ENCODE results near the gene THSD8. TPM values are rescaled to one million over a fixed set of nuclear protein-coding genes. Genes with fewer than 3 reads are reported as not detected.
"Not testable (repeated sequence)": the region's sequence is repeated elsewhere in the genome, so short reads cannot be mapped to it uniquely, and the experiment has no call there.

Gene THSD8
- total RNA-seq, 4 donors from 2014 or later = 0.65 TPM; not detected in 3

- H3K4me3 ChIP-seq = peak overlapping the region in 1 of 4 donors; percentile 18
- DNase-seq (ENCODE audit: extremely low spot score) = no peak
- no peaks in the 10 kb centered on the region for H3K27me3 ChIP-seq
- WGBS = 5% methylated on average over 13 of the region's 18 CpGs
- H3K4me1 ChIP-seq = peaks cover 27 to 43% (median 38%) of the 10 kb centered on the region in 4 donors
- H3K36me3 ChIP-seq = peaks cover 6 to 43% (median 26%) of the 10 kb centered on the region in 4 donors
- peaks cover 0 to 1% (median 0%) of the 10 kb centered on the region in 4 donors for H3K9me3 ChIP-seq
- TF ChIP-seq POLR2AphosphoS5 (IDR thresholded peaks at IDR 0.05) = peak in 1 of 2 donors; percentile 79
- TF ChIP-seq POLR2A (IDR thresholded peaks at IDR 0.05; ENCODE audit: low read depth) = peak; percentile 2
- peak; percentile 95 to 99 (median 95) for TF ChIP-seq CTCF (IDR thresholded peaks at IDR 0.05)
- TF ChIP-seq EP300 (IDR thresholded peaks at IDR 0.05) = no peak
- H3K27ac ChIP-seq (replicated peaks in 1 of 4) = peak overlapping the region; percentile 63 to 99 (median 84)
- intact Hi-C loops (cut with DNase I) = loop anchor here (1.0 to 5.0 kb wide), 2 partner anchors 19 to 34 kb away; no protein-coding TSS in a partner anchor
Observed at GRCh38 chr19:12796146-12797071, 5.5 kb upstream of the THSD8 start.

DNA sequence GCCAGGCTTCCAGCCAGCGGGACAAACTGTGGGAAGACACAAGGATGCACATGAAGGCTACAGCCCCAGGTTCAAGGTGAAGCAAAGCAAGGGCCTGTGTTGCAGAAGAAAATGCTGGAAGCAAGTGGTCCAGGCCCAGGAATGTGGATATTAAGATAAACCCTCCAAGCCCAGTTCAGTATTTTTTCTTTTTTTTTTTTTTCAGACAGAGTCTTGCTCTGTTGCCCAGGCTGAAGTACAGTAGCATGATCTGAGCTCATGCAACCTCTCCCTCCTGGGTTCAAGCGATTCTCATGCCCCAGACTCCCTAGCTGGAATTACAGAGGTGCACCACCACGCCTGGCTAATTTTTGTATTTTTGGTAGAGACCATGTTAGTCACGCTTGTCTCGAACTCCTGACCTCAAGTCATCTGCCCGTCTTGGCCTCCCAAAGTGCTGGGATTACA is 4.7 kb upstream of the THSD8 start:
- no peak for DNase-seq (ENCODE audit: extremely low spot score)
- intact Hi-C loops (cut with DNase I) = loop anchor here (5.0 kb wide), 1 partner anchor 35 kb away; no protein-coding TSS in a partner anchor
- Histone ChIP-seq H3K36me3 (peaks cover 6 to 41% (median 26%) of the 10 kb centered on the region in 4 donors), H3K4me3 (no peak overlapping the region), H3K9me3 (no peaks in the 10 kb centered on the region), H3K4me1 (peaks cover 30 to 50% (median 44%) of the 10 kb centered on the region in 4 donors), H3K27ac (replicated peaks in 1 of 4) (peak overlapping the region in 3 of 4 donors; percentile 70 to 99 (median 97)), H3K27me3 (no peaks in the 10 kb centered on the region)
- WGBS = 90% methylated on average over 6 of the region's 6 CpGs
- TF ChIP-seq CTCF (IDR thresholded peaks at IDR 0.05) (no peak), POLR2A (IDR thresholded peaks at IDR 0.05; ENCODE audit: low read depth) (no peak), POLR2AphosphoS5 (IDR thresholded peaks at IDR 0.05) (no peak), EP300 (IDR thresholded peaks at IDR 0.05) (no peak)

- H3K27me3 ChIP-seq; DNase-seq (ENCODE audit: extremely low spot score); H3K9me3 ChIP-seq; H3K27ac ChIP-seq (replicated peaks in 1 of 4); H3K4me3 ChIP-seq: not testable (repeated sequence)
- intact Hi-C loops (cut with DNase I) = loop anchor here (5.0 kb wide), 1 partner anchor 35 kb away; no protein-coding TSS in a partner anchor
- peaks cover 35 to 55% (median 49%) of the 10 kb centered on the region in 4 donors for H3K4me1 ChIP-seq
- H3K36me3 ChIP-seq = peaks cover 6 to 37% (median 26%) of the 10 kb centered on the region in 4 donors
- 91% methylated on average over 7 of the region's 7 CpGs for WGBS
Observed at GRCh38 chr19:12797607-12798006, 4.3 kb upstream of the THSD8 start.

- DNase-seq (ENCODE audit: extremely low spot score) = no peak
Observed at GRCh38 chr19:12799742-12800465, 2.0 kb upstream of the THSD8 start.

More at GRCh38 chr19:12799742-12800465, 2.0 kb upstream of the THSD8 start:
- H3K4me3 ChIP-seq = peak overlapping the region in 1 of 4 donors; percentile 85
- no peaks in the 10 kb centered on the region for H3K27me3 ChIP-seq
- H3K9me3 ChIP-seq = no peaks in the 10 kb centered on the region
- H3K4me1 ChIP-seq = peaks cover 30 to 46% (median 40%) of the 10 kb centered on the region in 4 donors
- 87% methylated on average over 16 of the region's 18 CpGs for WGBS
- peak overlapping the region in 2 of 4 donors; percentile 83 to 89 for H3K27ac ChIP-seq (replicated peaks in 1 of 4)
- H3K36me3 ChIP-seq = peaks cover 6 to 34% (median 26%) of the 10 kb centered on the region in 4 donors
- intact Hi-C loops (cut with DNase I) = loop anchor here (5.0 kb wide), 1 partner anchor 38 kb away; no protein-coding TSS in a partner anchor
- no peak for TF ChIP-seq EP300 (IDR thresholded peaks at IDR 0.05)
- no peak for TF ChIP-seq POLR2A (IDR thresholded peaks at IDR 0.05; ENCODE audit: low read depth)
- TF ChIP-seq POLR2AphosphoS5 (IDR thresholded peaks at IDR 0.05) = no peak
- TF ChIP-seq CTCF (IDR thresholded peaks at IDR 0.05) = no peak
